HFF-Myc (cell line): Measurements from ENCODE around the gene GNAI2.
"Not testable (repeated sequence)": the region's sequence is repeated elsewhere in the genome, so short reads cannot be mapped to it uniquely, and the experiment has no call there.

Experiments used
- DNase-seq: peaks from one replicate; pipeline ENCODE4 v3.0.0-alpha.2; 2011; ENCODE audit warnings: low read depth; ENCODE audit errors: extremely low read depth
- H3K4me3 ChIP-seq: replicated peaks from 2 replicates; pipeline ENCODE4 v1.5.1; 2011; ENCODE audit warnings: low read depth, mild to moderate bottlenecking, control low read depth, low read length
- TF ChIP-seq, protein P1 (sequence below): IDR thresholded peaks from 2 replicates; pipeline ENCODE4 v1.5.1; 2012; ENCODE audit warnings: mild to moderate bottlenecking, low read depth, low read length, control low read depth; ENCODE audit errors: missing control alignments

GNAI2 gene

DNA sequence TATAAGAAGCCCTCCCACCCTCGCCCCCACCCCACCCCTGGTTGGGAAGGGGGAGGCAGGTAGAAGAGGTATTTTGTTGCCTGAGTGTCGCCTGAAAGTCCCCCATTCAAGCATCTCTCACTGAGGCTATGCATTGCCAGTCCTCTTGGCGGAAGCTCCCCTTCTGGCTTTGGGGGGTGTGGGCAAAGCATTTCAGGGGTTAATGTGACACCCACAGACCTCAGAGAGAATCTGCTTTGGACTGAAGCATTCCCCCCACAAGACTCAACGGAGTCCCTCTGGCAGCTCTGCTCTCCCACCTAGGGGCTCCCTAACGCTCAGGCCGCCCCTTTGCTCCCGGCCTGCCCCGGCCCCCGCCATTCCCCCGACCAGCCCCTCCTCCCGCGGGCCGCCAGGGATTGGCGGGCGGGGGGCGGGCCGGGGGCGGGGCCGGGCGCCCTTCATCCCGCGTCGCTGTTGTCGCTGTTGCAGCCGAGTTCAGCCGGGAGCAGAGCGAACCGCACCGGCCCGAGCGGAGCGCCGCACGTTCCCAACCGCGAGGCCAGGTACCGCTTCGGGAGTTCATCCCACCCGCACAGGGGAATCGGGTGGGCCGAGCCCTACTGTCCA lies 31.1 kb upstream of the GNAI2 start, which contains the start of gene SLC38A3:
TSS of gene SLC38A3 (plus strand) at position 468 of the 609 bp plus-strand sequence. CDS start 8,929 bp downstream, outside the sequence.
- no peak for DNase-seq
- peak within 1 kb of the TSS; percentile 21 for H3K4me3 ChIP-seq
- TF ChIP-seq, protein P1, sequence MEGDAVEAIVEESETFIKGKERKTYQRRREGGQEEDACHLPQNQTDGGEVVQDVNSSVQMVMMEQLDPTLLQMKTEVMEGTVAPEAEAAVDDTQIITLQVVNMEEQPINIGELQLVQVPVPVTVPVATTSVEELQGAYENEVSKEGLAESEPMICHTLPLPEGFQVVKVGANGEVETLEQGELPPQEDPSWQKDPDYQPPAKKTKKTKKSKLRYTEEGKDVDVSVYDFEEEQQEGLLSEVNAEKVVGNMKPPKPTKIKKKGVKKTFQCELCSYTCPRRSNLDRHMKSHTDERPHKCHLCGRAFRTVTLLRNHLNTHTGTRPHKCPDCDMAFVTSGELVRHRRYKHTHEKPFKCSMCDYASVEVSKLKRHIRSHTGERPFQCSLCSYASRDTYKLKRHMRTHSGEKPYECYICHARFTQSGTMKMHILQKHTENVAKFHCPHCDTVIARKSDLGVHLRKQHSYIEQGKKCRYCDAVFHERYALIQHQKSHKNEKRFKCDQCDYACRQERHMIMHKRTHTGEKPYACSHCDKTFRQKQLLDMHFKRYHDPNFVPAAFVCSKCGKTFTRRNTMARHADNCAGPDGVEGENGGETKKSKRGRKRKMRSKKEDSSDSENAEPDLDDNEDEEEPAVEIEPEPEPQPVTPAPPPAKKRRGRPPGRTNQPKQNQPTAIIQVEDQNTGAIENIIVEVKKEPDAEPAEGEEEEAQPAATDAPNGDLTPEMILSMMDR, result no peak

DNA sequence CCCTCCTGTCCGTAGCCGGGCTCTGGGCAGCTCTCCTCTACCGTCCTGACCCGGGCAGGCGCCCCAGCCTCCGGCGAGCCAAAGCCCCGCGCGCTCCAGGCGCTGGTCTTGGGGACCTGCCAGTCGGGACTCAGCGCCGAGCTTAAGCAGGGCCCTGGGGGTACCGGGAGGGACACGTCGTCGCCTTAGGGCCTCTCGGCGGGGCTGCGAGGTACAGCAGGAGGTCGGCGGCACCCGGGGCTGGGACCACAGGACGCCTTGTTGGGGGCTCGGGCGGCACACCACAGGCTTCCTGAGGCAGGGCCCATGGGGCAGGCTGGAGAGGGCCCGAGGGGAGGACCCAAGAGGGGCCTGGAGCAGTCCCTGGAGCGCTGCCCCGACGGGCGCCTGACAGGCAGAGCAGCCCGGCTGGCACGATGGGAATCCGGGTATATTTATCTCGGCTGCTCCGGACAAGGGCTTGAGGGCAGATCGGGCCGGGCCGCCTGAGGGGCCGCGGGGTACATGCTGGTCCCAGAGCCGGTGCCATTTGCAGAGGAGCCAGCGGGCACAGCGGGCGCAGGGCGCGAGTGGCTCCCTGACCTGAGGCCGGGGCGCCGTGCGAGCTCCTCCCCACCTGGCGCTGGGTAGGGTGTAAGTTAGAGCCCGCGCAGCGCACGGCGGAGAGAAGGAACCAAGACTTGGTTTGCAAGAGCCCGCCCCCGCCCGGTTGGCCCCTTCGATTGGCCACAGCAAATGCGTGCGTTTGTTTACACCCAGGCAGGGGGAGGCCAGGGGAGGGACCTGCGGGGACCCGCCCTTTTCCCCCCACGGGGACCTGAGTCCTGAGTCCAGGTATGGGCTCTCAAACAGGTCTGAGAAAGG lies 30.4 kb upstream of the GNAI2 start:
- DNase-seq, result no peak
- TF ChIP-seq, protein P1, result no peak
- H3K4me3 ChIP-seq, result peak overlapping the region; percentile 21

DNA sequence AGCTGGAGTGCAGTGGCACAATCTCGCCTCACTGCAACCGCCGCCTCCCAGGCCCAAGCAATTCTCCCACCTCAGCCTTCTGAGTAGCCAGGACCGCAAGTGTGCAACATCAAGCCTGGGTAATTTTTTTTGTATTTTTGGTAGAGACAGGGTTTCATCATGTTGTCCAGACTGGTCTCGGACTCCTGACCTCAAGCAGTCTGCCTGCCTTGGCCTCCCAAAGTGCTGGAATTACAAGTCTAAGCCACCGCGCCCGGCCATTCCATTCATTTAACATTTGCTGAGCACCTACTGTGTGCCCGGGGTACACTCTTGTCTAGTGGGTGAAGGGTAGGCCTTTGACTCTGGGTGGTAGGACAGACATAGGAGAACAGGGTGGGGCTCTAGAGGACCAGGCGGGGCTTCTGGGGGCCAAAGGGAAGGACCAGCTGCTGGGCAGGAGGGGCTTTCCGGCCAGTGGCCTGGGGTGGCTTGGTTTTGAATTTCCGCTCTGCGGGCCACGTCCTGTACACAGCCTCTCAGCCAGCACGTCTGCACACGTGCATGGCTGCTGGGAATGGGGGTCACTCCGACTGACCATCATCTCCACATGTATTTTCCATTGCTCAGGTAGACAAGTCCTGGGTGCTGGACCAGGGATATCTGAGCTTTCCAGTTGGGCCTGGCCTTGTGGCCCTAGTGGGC lies 28.5 kb upstream of the GNAI2 start:
- no peak overlapping the region for H3K4me3 ChIP-seq
- DNase-seq, result no peak
- TF ChIP-seq, protein P1, result no peak

DNA sequence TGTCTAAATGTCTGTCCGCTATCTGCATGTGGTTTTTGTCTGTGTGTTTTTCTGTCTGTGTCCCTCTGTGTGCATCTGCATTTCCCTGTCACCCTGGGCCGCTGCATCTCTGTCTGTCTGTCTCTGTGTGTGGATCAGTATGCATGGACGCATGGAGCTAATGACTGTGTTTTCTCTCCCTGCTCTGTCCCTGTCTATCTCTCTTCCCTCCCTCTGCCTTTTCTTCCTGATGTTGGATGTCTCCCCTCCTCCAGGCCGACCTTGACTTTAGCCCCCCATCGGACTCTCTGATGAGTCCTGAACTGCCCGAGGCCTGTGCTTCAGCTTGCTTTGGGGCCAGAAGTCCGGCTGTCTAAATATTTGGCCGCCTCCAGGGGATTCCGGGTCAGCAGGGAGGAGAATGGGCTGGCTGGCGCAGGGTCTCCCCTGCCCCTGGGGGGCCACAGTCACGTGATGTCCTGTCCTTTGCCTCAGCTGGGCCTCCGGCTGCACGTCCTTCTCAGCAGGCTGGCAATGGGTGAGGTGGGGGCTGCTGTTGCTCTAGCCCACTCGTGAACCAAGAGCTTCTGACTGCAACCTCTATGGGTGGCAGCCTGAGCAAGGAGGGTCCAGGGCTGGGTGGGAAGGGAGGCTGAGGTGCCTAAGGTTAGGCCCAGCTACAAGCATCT lies 27.2 kb upstream of the GNAI2 start:
- no peak for DNase-seq
- TF ChIP-seq, protein P1, result no peak
- H3K4me3 ChIP-seq, result no peak overlapping the region

DNA sequence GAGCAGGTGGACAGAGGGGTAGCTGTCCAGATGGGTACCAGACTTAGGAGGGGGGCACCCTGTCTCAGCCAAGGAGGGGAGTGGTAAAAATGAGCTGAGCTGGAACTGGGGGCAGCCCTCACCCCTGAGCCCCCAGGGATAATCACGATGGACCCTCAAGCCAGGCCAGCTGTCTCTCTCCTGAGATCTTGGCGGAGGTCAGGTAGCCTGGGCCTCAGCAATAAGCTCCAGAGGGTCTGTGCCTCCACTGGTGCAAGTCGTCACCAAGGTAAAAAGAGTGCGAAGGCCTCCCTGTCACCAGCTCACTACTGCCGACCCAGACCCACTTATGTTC lies 25.9 kb upstream of the GNAI2 start:
- no peak for DNase-seq
- TF ChIP-seq, protein P1, result no peak
- H3K4me3 ChIP-seq, result no peak overlapping the region

DNA sequence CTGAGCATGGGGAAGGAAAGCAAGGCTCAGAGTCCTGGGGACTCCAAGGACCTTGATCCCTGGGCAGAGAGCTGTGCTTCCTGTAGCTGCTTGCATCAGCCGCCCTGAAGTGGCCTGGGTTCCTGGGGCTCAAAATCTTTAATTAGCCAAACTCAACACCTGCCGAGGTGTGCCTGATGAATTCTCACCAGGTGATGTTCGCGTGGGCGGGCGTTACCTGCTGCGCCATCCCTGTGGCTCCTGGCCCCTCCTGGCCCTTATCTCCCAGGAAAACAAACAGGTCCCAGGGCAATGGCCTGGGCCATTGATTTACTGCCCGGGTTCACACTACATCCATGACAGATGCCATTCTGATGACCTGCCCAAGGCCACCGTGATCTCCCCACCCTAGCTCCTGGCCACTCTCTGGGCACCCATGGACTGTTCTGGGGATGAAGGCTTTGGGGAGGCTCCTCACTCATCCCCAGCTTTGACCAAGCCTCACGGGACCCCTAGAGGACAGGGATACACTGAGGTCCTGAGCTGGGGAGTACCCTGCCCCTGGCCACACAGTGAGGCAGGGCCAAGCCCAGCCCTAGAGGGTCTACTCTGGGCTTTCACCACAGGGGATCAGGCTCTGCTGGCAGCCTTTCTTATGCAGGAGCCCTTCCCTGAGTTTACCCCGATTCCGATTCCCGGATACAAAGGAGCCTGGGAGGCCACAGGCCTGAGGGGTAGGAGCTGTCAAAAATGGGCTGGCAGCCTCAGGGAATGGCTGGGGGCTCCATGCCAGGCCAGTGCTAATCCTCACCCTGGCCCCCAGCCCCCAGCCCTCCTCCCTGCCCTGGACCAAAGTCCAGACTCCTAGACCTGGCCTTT lies 25.3 kb upstream of the GNAI2 start:
- no peak for DNase-seq
- H3K4me3 ChIP-seq, result no peak overlapping the region
- TF ChIP-seq, protein P1, result no peak

DNA sequence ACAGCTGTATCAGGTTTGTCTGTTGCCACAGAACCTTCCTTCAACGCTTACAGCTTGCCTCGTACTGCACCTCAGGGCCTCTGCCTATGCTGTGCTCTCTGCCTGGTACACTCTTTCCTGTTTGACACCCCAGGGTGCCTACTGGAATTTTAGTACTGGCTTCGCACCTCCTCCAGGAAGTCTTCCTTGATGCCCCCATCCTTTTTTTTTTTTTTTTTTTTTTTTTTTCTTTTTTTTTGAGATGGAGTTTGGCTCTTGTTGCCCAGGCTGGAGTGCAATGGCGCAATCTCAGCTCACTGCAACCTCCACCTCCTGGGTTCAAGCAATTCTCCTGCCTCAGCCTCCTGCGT lies 24.7 kb upstream of the GNAI2 start:
- not testable (repeated sequence) for DNase-seq

More for the DNA sequence above, 24.7 kb upstream of the GNAI2 start:
- H3K4me3 ChIP-seq, result not testable (repeated sequence)
